RWPE2 (cell line): Measurements from ENCODE around the gene CXCR6.

Experiments used
- ATAC-seq: fragments of 200-7000 bp; cut with Tn5 transposase; 3 replicates; pipeline ENCODE4 v1.9.1; 2021; ENCODE audit warnings: low read depth
- DNase-seq: peaks from one replicate; pipeline ENCODE4 v3.0.0-alpha.2; 2020; ENCODE audit warnings: low spot score
- H3K27ac ChIP-seq: fragments of 450-650 bp; 2 replicates; pipeline ENCODE4 v1.5.1; 2017; ENCODE audit warnings: mild to moderate bottlenecking; ENCODE audit not compliant: poor library complexity, severe bottlenecking
- H3K27me3 ChIP-seq: fragments of 250-450 bp; sonication (Bioruptor Pico); 2 replicates; pipeline ENCODE4 v1.5.1; 2021; ENCODE audit warnings: mild to moderate bottlenecking, moderate library complexity; ENCODE audit not compliant: insufficient read depth, poor library complexity, severe bottlenecking
- H3K36me3 ChIP-seq: fragments of 250-450 bp; sonication (Bioruptor Pico); 2 replicates; pipeline ENCODE4 v1.5.1; 2020; ENCODE audit warnings: low read depth, mild to moderate bottlenecking, moderate library complexity
- H3K4me1 ChIP-seq: fragments of 250-450 bp; sonication (Bioruptor Pico); 2 replicates; pipeline ENCODE4 v1.5.1; 2021; ENCODE audit warnings: mild to moderate bottlenecking, moderate library complexity; ENCODE audit not compliant: insufficient read depth, poor library complexity, severe bottlenecking
- H3K4me3 ChIP-seq: fragments of 250-450 bp; sonication (Bioruptor Pico); 2 replicates; pipeline ENCODE4 v1.5.1; 2021; ENCODE audit warnings: mild to moderate bottlenecking, moderate library complexity; ENCODE audit not compliant: severe bottlenecking
- H3K9me3 ChIP-seq: fragments of 250-450 bp; sonication (Bioruptor Pico); 2 replicates; pipeline ENCODE4 v1.5.1; 2021; ENCODE audit warnings: mild to moderate bottlenecking, moderate library complexity; ENCODE audit not compliant: severe bottlenecking
- TF ChIP-seq, protein P1 (sequence below): fragments of 450-650 bp; IDR thresholded peaks from one replicate; pipeline ENCODE4 v1.5.1; 2017; ENCODE audit warnings: mild to moderate bottlenecking, moderate library complexity; ENCODE audit not compliant: poor library complexity, severe bottlenecking

The CXCR6 gene

DNA sequence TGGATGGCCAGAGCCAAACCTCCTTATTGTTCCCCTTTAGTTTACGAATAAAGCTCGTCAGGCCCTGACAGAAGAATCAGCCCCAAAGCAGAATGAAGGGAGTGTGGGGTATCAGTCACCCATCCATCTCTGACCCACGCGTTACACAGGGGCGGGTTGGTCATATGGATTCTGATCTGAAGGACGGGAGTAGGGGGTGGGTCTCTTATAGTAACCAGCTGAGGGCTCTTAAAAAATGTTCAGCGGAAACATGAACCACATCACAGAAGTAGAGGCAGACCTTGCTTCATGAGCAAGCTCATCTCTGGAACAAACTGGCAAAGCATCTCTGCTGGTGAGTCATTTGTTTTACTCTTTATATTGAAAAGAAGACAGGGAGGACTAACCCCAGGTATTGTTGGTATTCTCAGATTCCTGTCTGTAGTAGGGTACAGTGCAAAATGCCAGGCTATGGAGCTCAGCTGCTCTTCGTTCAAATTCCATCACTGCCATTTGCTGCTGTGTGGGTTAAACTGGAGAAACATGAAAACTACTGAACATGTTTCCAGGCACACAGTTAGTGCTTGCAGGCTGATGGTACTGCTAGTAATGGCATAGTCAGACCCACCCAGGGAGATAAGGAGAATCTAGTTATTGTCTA is at the start of gene CXCR6:
Gene CXCR6 (plus strand): TSS at position 258 of the 640 bp plus-strand sequence. CDS start 3,018 bp downstream, outside the sequence.
- Histone ChIP-seq H3K9me3 (no peaks in the 10 kb centered on the region), H3K27ac (no peak within 1 kb of the TSS), H3K36me3 (0 out of 2 replicates have a peak, but pooled peaks cover 7% of the 10 kb centered on the region), H3K27me3 (no peaks in the 10 kb centered on the region), H3K4me1 (no peaks in the 10 kb centered on the region), H3K4me3 (no peak within 1 kb of the TSS)
- TF ChIP-seq, protein P1, sequence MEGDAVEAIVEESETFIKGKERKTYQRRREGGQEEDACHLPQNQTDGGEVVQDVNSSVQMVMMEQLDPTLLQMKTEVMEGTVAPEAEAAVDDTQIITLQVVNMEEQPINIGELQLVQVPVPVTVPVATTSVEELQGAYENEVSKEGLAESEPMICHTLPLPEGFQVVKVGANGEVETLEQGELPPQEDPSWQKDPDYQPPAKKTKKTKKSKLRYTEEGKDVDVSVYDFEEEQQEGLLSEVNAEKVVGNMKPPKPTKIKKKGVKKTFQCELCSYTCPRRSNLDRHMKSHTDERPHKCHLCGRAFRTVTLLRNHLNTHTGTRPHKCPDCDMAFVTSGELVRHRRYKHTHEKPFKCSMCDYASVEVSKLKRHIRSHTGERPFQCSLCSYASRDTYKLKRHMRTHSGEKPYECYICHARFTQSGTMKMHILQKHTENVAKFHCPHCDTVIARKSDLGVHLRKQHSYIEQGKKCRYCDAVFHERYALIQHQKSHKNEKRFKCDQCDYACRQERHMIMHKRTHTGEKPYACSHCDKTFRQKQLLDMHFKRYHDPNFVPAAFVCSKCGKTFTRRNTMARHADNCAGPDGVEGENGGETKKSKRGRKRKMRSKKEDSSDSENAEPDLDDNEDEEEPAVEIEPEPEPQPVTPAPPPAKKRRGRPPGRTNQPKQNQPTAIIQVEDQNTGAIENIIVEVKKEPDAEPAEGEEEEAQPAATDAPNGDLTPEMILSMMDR = no peak
- DNase-seq = no peak
- ATAC-seq = no peak

DNA sequence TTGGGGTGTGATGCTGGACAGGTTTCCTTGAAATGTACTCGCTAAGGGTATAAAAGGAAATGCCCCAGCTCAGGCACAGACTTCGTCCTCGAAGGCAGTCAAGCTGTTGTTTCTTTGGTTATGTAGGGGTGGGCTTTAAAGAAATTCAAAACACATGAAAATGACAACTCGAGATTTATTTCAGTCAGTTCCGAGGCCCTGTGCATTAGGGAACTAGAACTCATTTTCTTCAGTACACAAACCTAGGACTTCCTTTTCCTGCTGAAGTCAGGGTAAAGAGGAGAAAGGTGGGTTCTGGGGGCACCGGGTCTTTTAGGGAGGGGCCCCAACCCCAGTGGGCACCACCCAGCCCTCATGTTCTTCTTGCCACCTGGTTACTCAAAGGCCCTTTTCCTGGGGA is 49.2 kb upstream of the CXCR6 start:
- Histone ChIP-seq H3K27me3 (no peaks in the 10 kb centered on the region), H3K27ac (no peak overlapping the region), H3K9me3 (no peaks in the 10 kb centered on the region), H3K4me3 (no peak overlapping the region), H3K4me1 (peaks cover 24% of the 10 kb centered on the region), H3K36me3 (no peaks in the 10 kb centered on the region)
- ATAC-seq (no peak), DNase-seq (no peak)
- TF ChIP-seq, protein P1 = no peak

DNA sequence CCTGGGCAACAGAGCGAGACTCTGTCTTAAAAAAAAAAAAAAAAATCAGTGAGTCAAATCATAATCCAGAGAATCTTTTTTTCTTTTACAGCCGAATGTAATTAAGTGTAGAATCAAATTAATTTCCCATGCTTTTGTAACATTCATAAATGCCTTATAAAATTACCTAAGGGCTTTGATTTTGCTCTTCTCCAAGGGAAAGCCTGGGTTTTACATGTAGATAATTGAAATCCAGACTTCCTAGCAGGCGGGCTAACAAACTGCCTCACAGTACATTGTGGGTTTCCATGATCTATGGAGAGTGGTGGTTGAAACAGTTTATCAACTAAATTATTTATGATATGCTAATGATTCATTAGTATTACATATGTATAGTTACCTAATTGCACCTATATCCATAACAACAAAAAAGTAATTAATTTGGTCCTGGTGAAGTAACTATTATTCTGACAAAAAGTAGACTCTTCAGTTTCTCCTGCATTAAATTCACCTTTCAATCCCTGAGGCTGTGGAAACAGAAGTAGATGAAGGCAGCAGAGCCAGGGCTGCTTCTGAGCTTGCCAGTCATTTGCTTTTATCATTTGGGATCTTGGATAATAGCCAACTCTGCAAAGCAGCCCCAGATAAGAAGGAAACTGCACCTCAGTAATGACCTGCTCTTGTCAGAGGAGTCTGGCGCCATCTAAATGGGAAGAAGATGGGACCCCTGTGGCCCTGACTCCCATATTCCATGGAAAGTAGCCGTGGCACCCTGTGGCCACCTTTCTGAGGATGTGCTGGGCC is 47.4 kb upstream of the CXCR6 start:
- DNase-seq (no peak), ATAC-seq (no peak)
- Histone ChIP-seq H3K4me3 (no peak overlapping the region), H3K27me3 (no peaks in the 10 kb centered on the region), H3K36me3 (no peaks in the 10 kb centered on the region), H3K4me1 (peaks cover 24% of the 10 kb centered on the region), H3K9me3 (no peaks in the 10 kb centered on the region), H3K27ac (no peak overlapping the region)
- TF ChIP-seq, protein P1 = no peak

DNA sequence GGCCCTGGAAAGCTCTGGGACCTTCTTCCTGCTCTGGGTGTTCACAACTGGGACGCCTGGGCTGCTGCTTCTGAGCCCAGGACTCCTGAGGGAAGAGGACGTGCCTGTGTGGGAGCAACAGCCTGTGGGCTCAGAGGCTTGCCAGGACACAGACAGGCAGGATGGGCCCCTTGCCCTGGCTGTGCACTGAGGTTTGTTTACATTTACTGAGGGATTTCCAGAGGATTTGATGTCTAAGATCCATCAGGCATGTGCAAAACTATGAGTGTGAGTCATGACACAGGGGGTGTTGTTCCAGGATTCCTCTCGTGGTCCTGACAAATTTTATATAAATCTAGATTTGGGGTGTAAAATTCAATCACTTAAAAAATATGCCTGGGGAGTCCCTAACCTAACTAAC is 46.3 kb upstream of the CXCR6 start:
- H3K9me3 ChIP-seq = no peaks in the 10 kb centered on the region
- H3K4me3 ChIP-seq = no peak overlapping the region
- no peaks in the 10 kb centered on the region for H3K36me3 ChIP-seq
- ATAC-seq = peak; percentile 79
- no peaks in the 10 kb centered on the region for H3K27me3 ChIP-seq
- TF ChIP-seq, protein P1 = no peak
- H3K4me1 ChIP-seq = peaks cover 24% of the 10 kb centered on the region
- no peak for DNase-seq
- H3K27ac ChIP-seq = no peak overlapping the region

DNA sequence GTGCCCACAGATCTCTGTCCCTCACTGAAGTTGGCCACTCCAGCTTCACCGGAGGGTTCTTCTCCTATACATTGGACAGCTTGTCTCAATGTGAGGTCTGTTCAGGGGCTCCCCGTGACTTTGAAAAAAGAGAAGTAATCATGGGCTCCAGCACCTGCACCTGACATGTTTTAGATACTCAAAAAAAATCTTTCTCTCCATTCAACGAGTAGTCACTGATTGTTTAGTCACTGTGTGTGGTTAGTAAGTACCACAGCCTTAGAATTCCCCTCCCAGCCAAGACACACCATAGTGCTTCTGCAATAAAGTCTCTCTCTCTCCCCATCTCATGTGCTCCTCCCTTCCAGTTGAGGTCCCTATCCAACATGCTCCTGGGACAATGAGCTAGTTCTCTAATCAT is 38.3 kb upstream of the CXCR6 start:
- no peaks in the 10 kb centered on the region for H3K4me1 ChIP-seq
- H3K4me3 ChIP-seq = no peak overlapping the region
- H3K27me3 ChIP-seq = no peaks in the 10 kb centered on the region
- no peak for DNase-seq
- TF ChIP-seq, protein P1 = no peak
- no peak overlapping the region for H3K27ac ChIP-seq
- H3K9me3 ChIP-seq = no peaks in the 10 kb centered on the region
- H3K36me3 ChIP-seq = no peaks in the 10 kb centered on the region
- no peak for ATAC-seq
